CD14-positive monocyte (primary cell): ENCODE results near the gene MCM3AP. TPM values are rescaled to one million over a fixed set of nuclear protein-coding genes. Genes with fewer than 3 reads are reported as not detected.

Experiments
- DNase-seq, 3 donors: peaks; one replicate each; pipeline ENCODE4 v3.0.0-alpha.2; 2011 to 2022
- H2AFZ ChIP-seq: 2 replicates; pipeline ENCODE4 v1.6.0; 2012; ENCODE audit warnings: mild to moderate bottlenecking, low read depth, low read length, inconsistent platforms; ENCODE audit not compliant: insufficient read depth, poor library complexity, severe bottlenecking
- H3K27ac ChIP-seq, 2 donors: 1 replicate in 1 of 2; 2 replicates in 1 of 2; pipeline ENCODE4 v1.5.1; 2012 to 2013; ENCODE audit warnings: low read length in 2 of 2, control low read depth in 1 of 2, inconsistent platforms in 1 of 2, low read depth in 1 of 2, mild to moderate bottlenecking in 1 of 2
- H3K27me3 ChIP-seq, 2 donors: one replicate each; pipeline versions ENCODE4 v1.6.0 to v1.6.1; 2011 to 2013; ENCODE audit warnings: low read length in 2 of 2; ENCODE audit not compliant: control insufficient read depth in 2 of 2, insufficient read depth in 2 of 2
- H3K36me3 ChIP-seq, 2 donors: replicated peaks in 1 of 2; 1 replicate in 1 of 2; 2 replicates in 1 of 2; pipeline versions ENCODE4 v1.5.1 to v1.6.1; 2012 to 2013; ENCODE audit warnings: low read length in 2 of 2, control low read depth in 1 of 2, inconsistent platforms in 1 of 2, mild to moderate bottlenecking in 1 of 2; ENCODE audit not compliant: insufficient read depth in 2 of 2, control insufficient read depth in 1 of 2
- H3K4me1 ChIP-seq, 2 donors: 1 replicate in 1 of 2; 2 replicates in 1 of 2; pipeline versions ENCODE4 v1.5.1 to v1.6.1; 2012 to 2013; ENCODE audit warnings: low read length in 2 of 2, control low read depth in 1 of 2, inconsistent platforms in 1 of 2, mild to moderate bottlenecking in 1 of 2, moderate library complexity in 1 of 2; ENCODE audit not compliant: insufficient read depth in 2 of 2, control insufficient read depth in 1 of 2
- H3K4me2 ChIP-seq: replicated peaks from 2 replicates; pipeline ENCODE3; 2012; ENCODE audit warnings: low read length, moderate library complexity, mild to moderate bottlenecking; ENCODE audit not compliant: poor library complexity, severe bottlenecking; ENCODE audit errors: extremely low read depth
- H3K4me3 ChIP-seq, 3 experiments: fragments of 200-600 bp in 1 of 3; sonication (generic) in 1 of 3; replicated peaks in 1 of 3; 1 replicate in 2 of 3; 2 replicates in 1 of 3; pipeline ENCODE4 v1.5.1; 2011 to 2013; ENCODE audit warnings: low read length in 3 of 3, mild to moderate bottlenecking in 3 of 3, control low read depth in 2 of 3, low read depth in 2 of 3, inconsistent platforms in 1 of 3, moderate library complexity in 1 of 3
- H3K79me2 ChIP-seq: 2 replicates; pipeline ENCODE4 v1.6.0; 2012; ENCODE audit warnings: mild to moderate bottlenecking, control low read depth, inconsistent platforms, low read length, moderate library complexity; ENCODE audit not compliant: insufficient read depth
- H3K9ac ChIP-seq: 2 replicates; pipeline ENCODE4 v1.6.0; 2017; ENCODE audit warnings: low read length, mild to moderate bottlenecking; ENCODE audit not compliant: insufficient read depth, poor library complexity, severe bottlenecking
- H3K9me3 ChIP-seq, 2 donors: replicated peaks in 1 of 2; 1 replicate in 1 of 2; 2 replicates in 1 of 2; pipeline versions ENCODE4 v1.5.1 to v1.6.1; 2012 to 2013; ENCODE audit warnings: low read length in 2 of 2, control low read depth in 1 of 2; ENCODE audit not compliant: control insufficient read depth in 1 of 2, insufficient read depth in 1 of 2
- H4K20me1 ChIP-seq: 2 replicates; pipeline ENCODE4 v1.6.0; 2012; ENCODE audit warnings: mild to moderate bottlenecking, low read length, control low read depth, moderate library complexity; ENCODE audit not compliant: insufficient read depth
- H3K27ac Mint-ChIP-seq, 7 donors: one replicate each; pipeline ENCODE4 v1.8.0; 2020; ENCODE audit warnings: mild to moderate bottlenecking in 7 of 7, mixed read lengths in 7 of 7, moderate library complexity in 6 of 7, inconsistent platforms in 2 of 7
- H3K27me3 Mint-ChIP-seq, 3 donors: one replicate each; pipeline ENCODE4 v1.8.0; 2021 to 2022; ENCODE audit warnings: low read depth in 3 of 3, mild to moderate bottlenecking in 3 of 3, mixed read lengths in 3 of 3, moderate library complexity in 3 of 3, inconsistent platforms in 1 of 3
- H3K36me3 Mint-ChIP-seq, 2 donors: one replicate each; pipeline ENCODE4 v1.8.0; 2020; ENCODE audit warnings: mixed read lengths in 2 of 2, inconsistent platforms in 1 of 2, mild to moderate bottlenecking in 1 of 2
- H3K4me1 Mint-ChIP-seq: one replicate; pipeline ENCODE4 v1.8.0; 2020; ENCODE audit warnings: mild to moderate bottlenecking, mixed read lengths
- H3K4me3 Mint-ChIP-seq, 2 donors: one replicate each; pipeline ENCODE4 v1.8.0; 2020; ENCODE audit warnings: mild to moderate bottlenecking in 2 of 2, mixed read lengths in 2 of 2, moderate library complexity in 1 of 2
- H3K9me3 Mint-ChIP-seq, 7 donors: one replicate each; pipeline ENCODE4 v1.8.0; 2020 to 2022; ENCODE audit warnings: mixed read lengths in 7 of 7, mild to moderate bottlenecking in 6 of 7, moderate library complexity in 6 of 7, inconsistent platforms in 2 of 7
- WGBS: methylation state at CpG from one replicate; pipeline ENCODE4 v1.1.5; 2013; ENCODE audit warnings: missing lambda C conversion rate; ENCODE audit not compliant: insufficient coverage; 5-methylcytosine and 5-hydroxymethylcytosine counted together
- intact Hi-C, 2 donors: fragments of 100-400 bp; cut with micrococcal nuclease; formaldehyde crosslinking; loops; one replicate each; pipeline versions ENCODE4 v1.15.0 to v1.15.1; 2023
- polyA plus RNA-seq, 3 donors: library from polyadenylated mRNA; depleted of rRNA in 1 of 3; unstranded in 2 of 3; stranded (reverse) in 1 of 3; fragments of 300-500 nt in 2 of 3; fragments of >200 nt in 1 of 3; fragmentation: Illumina TruSeq in 2 of 3; gene quantifications; 1 replicate in 2 of 3; 2 replicates in 1 of 3; pipeline ENCODE4 v1.2.3, GENCODE V29; 2012 to 2021
- TF ChIP-seq, protein P1 (sequence below): fragments of 200-600 bp; IDR thresholded peaks from one replicate; pipeline ENCODE4 v1.8.0; 2022; ENCODE audit warnings: antibody characterized with exemption, mild to moderate bottlenecking

Gene MCM3AP
- polyA plus RNA-seq, 3 donors: 30.9 to 62.4 (median 32.7) TPM

GRCh38 chr21:46193829-46194373, 91.5 kb downstream of the MCM3AP start:
- DNase-seq: no peak
- Histone ChIP-seq H3K9ac (no peak overlapping the region), H3K36me3 (peaks cover 15 to 43% of the 10 kb centered on the region in 2 donors), H3K4me1 (no peaks in the 10 kb centered on the region), H3K4me2 (no peak overlapping the region), H3K4me3 (no peak overlapping the region), H3K27ac (no peak overlapping the region), H2AFZ (no peak overlapping the region), H3K9me3 (no peaks in the 10 kb centered on the region), H3K27me3 (no peaks in the 10 kb centered on the region), H3K79me2 (no peaks in the 10 kb centered on the region), H4K20me1 (no peaks in the 10 kb centered on the region)
- Mint-ChIP-seq H3K4me3 (no peak overlapping the region), H3K36me3 (peaks cover 45 to 52% of the 10 kb centered on the region in 2 donors), H3K4me1 (no peaks in the 10 kb centered on the region), H3K27ac (no peak overlapping the region), H3K9me3 (peaks cover 0 to 2% (median 0%) of the 10 kb centered on the region in 7 donors), H3K27me3 (peaks cover 0 to 2% (median 0%) of the 10 kb centered on the region in 3 donors)
- 95% methylated on average over 7 of the region's 10 CpGs for WGBS
- TF ChIP-seq, protein P1, sequence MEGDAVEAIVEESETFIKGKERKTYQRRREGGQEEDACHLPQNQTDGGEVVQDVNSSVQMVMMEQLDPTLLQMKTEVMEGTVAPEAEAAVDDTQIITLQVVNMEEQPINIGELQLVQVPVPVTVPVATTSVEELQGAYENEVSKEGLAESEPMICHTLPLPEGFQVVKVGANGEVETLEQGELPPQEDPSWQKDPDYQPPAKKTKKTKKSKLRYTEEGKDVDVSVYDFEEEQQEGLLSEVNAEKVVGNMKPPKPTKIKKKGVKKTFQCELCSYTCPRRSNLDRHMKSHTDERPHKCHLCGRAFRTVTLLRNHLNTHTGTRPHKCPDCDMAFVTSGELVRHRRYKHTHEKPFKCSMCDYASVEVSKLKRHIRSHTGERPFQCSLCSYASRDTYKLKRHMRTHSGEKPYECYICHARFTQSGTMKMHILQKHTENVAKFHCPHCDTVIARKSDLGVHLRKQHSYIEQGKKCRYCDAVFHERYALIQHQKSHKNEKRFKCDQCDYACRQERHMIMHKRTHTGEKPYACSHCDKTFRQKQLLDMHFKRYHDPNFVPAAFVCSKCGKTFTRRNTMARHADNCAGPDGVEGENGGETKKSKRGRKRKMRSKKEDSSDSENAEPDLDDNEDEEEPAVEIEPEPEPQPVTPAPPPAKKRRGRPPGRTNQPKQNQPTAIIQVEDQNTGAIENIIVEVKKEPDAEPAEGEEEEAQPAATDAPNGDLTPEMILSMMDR: no peak
- intact Hi-C loops: no loop called here

DNA sequence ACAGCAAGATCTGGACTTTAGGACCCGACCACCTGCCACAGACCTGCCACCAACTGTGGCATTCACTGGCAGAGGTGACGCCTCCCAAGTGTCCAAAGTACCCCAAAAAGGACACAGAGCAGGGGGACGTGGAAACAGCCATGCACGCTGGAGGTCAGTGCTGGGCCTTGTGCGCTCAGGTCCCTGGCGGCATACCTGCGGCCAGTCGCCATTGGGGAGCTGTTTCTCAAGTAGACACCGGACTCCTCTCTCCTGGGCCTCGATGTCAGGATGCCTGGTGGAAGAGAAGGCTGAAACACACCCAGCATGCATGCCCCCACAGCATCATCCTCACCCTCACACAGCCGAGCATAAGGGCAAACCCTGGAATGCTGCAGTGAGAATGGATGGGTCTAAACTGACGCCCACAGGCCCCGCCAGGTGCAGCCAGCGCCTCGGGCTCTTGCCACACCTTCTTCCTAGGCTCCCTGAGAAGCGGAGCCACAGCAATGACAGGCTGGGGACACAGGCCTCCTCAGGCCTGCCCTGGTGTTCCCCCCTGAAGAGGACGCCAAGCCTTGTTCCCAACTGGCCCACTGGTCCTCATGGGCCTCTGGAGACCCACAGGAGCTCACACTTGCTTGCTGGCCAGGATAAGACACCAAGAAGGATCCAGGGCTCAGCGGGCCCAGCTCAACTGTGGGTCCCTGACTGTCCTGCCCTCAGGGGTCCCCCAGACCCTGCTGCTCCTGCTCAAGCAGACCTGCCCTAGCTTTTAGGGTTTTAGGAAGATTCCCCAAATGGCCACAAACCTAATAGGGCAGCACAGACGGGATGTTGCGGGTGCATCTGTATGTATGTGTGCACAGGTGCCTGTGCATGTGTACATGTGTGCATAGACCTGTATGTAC, 93.5 kb downstream of the MCM3AP start:
- H3K9me3 Mint-ChIP-seq: peaks cover 0 to 2% (median 0%) of the 10 kb centered on the region in 7 donors
- Histone ChIP-seq H3K27ac (no peak overlapping the region), H3K4me2 (no peak overlapping the region), H3K79me2 (no peaks in the 10 kb centered on the region), H3K4me1 (no peaks in the 10 kb centered on the region), H3K4me3 (no peak overlapping the region), H3K9me3 (no peaks in the 10 kb centered on the region), H3K36me3 (peaks cover 14 to 43% of the 10 kb centered on the region in 2 donors), H4K20me1 (no peaks in the 10 kb centered on the region), H2AFZ (no peak overlapping the region), H3K27me3 (no peaks in the 10 kb centered on the region), H3K9ac (no peak overlapping the region)
- WGBS: 97% methylated on average over 14 of the region's 20 CpGs
- H3K36me3 Mint-ChIP-seq: peaks cover 36 to 42% of the 10 kb centered on the region in 2 donors
- TF ChIP-seq, protein P1: no peak
- H3K27ac Mint-ChIP-seq: no peak overlapping the region
- H3K27me3 Mint-ChIP-seq: peaks cover 0 to 2% (median 2%) of the 10 kb centered on the region in 3 donors
- intact Hi-C loops: no loop called here
- DNase-seq: no peak
- H3K4me1 Mint-ChIP-seq: peaks cover 3% of the 10 kb centered on the region
- H3K4me3 Mint-ChIP-seq: no peak overlapping the region
